GM13977 (cell line): ENCODE measurements around the gene CRAMP1.

ENCODE experiments used
- DNase-seq: peaks from one replicate; pipeline ENCODE4 v3.0.0; 2012; ENCODE audit warnings: low spot score
- in situ Hi-C: fragments of 300-500 bp; cut with MboI; formaldehyde crosslinking; loops from one replicate; pipeline ENCODE4 v1.12.0; 2022; ENCODE audit warnings: low sequenced_read_pairs, low pct_unique_long_range_greater_than_20kb, mixed read lengths, inconsistent platforms; ENCODE audit not compliant: unreplicated experiment
- TF ChIP-seq, protein P1 (sequence below): IDR thresholded peaks from 2 replicates; pipeline ENCODE4 v1.5.1; 2012; ENCODE audit warnings: mild to moderate bottlenecking, control low read depth; ENCODE audit not compliant: insufficient read depth; ENCODE audit errors: extremely low read depth, missing control alignments

The CRAMP1 gene

DNA sequence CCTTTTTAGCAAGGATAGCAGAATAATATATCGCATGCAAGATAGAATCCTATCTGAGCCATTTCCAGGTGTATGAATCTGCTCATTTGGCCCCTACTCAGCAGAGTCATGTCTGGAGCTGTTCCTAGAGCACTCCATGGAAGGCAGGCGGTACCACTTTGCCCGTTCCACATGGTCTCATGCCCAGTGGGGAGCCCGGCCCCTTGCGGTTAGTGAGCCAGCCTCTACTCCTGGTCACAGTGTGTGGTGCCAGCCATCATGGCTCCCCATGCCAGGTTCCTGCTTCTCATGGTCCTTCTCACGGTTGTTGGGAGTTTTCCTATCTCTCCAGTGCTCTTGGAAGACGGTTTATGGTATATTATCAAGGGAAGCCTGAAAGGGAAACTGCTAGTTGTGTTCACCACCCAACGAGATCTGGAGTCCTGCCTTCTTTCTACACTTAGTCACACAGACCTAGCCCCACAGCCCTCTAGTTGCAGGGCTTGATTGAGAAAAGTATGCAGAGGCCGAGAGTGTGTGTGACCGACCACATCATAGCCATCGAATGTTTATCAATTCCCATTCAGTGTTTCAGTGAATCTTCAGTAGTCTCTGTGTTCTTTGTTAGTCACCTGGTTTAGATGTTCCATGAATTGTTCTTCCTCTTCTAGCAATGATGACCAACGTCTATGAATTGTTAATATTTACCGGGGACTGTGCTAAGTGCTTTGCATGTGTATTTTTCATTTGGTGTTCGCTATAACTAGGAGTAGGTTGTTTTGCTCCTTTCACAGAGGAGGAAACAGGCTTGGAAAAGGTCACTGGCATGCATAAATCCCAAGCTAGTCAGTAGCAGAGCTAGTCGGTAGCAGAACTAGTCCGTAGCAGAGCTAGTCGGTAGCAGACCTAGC is 75.5 kb downstream of the CRAMP1 start:
- TF ChIP-seq, protein P1, sequence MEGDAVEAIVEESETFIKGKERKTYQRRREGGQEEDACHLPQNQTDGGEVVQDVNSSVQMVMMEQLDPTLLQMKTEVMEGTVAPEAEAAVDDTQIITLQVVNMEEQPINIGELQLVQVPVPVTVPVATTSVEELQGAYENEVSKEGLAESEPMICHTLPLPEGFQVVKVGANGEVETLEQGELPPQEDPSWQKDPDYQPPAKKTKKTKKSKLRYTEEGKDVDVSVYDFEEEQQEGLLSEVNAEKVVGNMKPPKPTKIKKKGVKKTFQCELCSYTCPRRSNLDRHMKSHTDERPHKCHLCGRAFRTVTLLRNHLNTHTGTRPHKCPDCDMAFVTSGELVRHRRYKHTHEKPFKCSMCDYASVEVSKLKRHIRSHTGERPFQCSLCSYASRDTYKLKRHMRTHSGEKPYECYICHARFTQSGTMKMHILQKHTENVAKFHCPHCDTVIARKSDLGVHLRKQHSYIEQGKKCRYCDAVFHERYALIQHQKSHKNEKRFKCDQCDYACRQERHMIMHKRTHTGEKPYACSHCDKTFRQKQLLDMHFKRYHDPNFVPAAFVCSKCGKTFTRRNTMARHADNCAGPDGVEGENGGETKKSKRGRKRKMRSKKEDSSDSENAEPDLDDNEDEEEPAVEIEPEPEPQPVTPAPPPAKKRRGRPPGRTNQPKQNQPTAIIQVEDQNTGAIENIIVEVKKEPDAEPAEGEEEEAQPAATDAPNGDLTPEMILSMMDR: no peak
- no peak for DNase-seq
- in situ Hi-C loops: no loop called here

DNA sequence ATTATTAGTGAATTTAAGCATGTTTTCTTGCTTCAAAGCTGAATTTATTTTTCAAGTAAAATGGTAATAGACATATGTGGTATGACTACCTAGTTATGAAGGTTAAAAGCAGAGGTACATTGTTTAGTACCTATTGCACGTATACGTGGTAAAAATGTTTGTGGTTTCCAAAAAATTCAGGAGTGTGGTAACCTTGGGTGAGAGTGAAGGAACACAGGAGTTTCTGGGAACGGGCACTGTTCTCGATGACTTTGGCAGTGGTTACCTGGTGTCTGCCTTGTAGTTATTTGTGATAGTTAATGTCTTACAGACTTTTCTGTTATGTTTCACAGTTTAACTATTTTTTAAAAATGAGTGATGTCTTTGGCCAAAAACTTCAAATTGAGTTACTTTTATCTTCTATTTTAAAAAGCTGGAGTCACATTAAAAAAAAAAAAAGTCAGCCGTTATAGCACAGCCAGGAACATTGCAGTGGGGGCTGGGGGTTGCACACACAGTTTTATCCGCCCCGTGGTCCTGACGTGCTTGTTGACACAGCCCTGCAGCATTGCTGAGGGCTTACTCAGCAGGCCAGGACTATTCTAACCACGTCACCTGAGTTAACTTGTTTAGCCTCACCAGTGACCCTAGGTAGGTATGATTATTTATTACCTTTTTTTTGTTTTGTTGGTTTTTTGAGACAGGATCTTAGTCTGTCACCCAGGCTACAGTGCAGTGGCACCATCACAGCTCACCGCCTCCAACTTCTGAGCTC is 76.8 kb downstream of the CRAMP1 start:
- in situ Hi-C loops: no loop called here
- DNase-seq: no peak
- TF ChIP-seq, protein P1: no peak

DNA sequence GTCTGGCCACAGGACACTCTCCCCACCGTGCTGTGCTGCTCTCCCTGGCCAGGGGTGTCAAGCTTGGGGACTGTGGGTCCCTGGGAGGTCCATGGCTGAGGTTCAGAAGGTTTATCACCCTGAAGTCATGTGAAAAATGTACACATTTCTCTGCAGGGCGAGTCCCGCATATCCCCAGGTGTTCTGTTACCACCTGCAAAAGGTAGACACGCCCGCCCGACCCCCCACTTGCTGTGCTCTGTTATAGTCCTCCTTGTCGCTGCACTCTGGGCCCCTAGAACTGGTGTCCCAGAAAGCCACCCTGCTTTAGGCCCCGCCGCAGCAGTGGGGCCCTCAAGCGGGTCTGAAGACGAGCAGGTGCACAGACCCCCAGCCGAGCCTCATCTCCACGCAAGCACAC is 77.7 kb downstream of the CRAMP1 start:
- TF ChIP-seq, protein P1: no peak
- DNase-seq: no peak
- in situ Hi-C loops: no loop called here

DNA sequence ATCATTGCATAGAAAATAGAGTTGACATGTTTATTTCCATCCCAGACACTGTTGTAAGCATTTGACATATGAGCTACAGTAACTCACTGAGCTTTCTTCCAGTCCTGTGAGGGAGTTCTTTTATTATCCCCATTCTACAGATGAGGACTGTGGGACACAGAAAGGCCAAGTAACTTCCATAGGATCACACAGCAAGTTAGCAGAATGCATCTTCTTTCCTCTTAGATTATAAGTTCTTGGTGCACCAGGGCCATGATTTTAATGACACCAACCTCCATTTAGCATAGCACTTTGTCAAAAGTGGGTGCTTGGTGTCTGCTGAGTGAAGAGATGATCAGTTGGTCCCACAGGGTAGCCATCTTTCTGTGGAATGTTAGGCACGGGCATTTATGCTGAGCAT is 78.7 kb downstream of the CRAMP1 start:
- DNase-seq: no peak
- TF ChIP-seq, protein P1: no peak
- in situ Hi-C loops: no loop called here

DNA sequence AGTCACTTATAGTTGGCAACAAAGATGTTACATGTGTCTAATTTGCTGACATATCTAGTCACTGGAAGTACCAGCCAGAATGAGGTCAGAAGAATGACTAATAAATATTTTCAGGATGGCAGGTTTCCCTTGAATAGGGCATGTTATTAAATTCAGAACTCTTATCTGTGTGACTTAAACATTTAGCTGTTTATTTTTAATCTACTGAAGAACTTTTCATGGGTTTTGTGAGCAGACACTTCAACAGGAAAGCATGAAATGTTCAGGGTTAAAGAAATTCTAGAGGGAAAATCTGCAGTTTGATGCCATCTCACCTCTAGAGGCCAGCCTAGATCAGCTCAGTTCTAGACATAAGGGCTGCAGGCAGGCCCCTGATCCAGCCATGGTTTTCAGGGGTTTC is 79.1 kb downstream of the CRAMP1 start:
- in situ Hi-C loops: no loop called here
- no peak for DNase-seq
- TF ChIP-seq, protein P1: no peak

DNA sequence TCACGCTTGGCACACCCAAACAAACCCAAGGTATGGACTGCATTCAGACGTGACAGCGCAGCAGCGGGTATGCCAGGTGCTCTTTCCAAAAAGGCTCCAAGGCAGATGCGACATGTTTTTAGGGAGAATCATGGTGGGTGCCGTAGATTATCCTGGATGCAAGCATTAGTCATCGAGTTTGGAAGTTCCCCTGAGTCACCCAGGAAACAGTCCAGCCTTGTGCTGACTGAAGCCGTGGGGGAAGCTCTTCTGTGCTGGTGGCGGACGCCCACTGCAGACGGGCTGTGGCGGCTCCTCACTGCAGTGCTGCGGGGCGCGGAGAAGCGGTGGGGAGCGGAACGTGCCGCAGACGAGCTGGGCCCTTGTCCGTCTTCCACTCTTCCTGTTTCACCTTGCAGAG is 79.8 kb downstream of the CRAMP1 start:
- in situ Hi-C loops: no loop called here
- TF ChIP-seq, protein P1: no peak
- DNase-seq: no peak
